Lung (tissue), 12 donors: ENCODE data around the gene NPFFR1. TPM values are rescaled to one million over a fixed set of nuclear protein-coding genes. Genes with fewer than 3 reads are reported as not detected.

Source experiments
- ATAC-seq: fragments of 200-7000 bp; cut with Tn5 transposase; one replicate; pipeline ENCODE4 v1.9.1; 2020; ENCODE audit warnings: moderate number of reproducible peaks; ENCODE audit not compliant: insufficient read depth, low FRiP score
- DNase-seq, 3 donors: peaks; one replicate each; pipeline ENCODE4 v3.0.0-alpha.2; 2013 to 2017
- H3K27ac ChIP-seq, 2 donors: one replicate each; pipeline ENCODE4 v1.5.1; 2013; ENCODE audit warnings: mild to moderate bottlenecking in 2 of 2, moderate library complexity in 2 of 2, control low read depth in 1 of 2, inconsistent platforms in 1 of 2, low read depth in 1 of 2, low read length in 1 of 2
- H3K27me3 ChIP-seq, 3 donors: one replicate each; pipeline ENCODE4 v1.5.1; 2013; ENCODE audit warnings: low read length in 2 of 3; ENCODE audit not compliant: control insufficient read depth in 3 of 3, insufficient read depth in 3 of 3
- H3K36me3 ChIP-seq, 4 donors: one replicate each; pipeline ENCODE4 v1.5.1; 2013; ENCODE audit warnings: low read length in 4 of 4, mild to moderate bottlenecking in 1 of 4, moderate library complexity in 1 of 4; ENCODE audit not compliant: control insufficient read depth in 4 of 4, insufficient read depth in 4 of 4
- H3K4me1 ChIP-seq, 5 donors: one replicate each; pipeline ENCODE4 v1.5.1; 2013; ENCODE audit warnings: low read length in 5 of 5, mild to moderate bottlenecking in 2 of 5, moderate library complexity in 1 of 5; ENCODE audit not compliant: control insufficient read depth in 5 of 5, insufficient read depth in 5 of 5
- H3K4me3 ChIP-seq: one replicate; pipeline ENCODE4 v1.5.1; 2013; ENCODE audit warnings: mild to moderate bottlenecking, control low read depth, moderate library complexity
- H3K9ac ChIP-seq, 2 donors: one replicate each; pipeline ENCODE4 v1.5.1; 2013; ENCODE audit warnings: low read length in 2 of 2, control low read depth in 1 of 2; ENCODE audit not compliant: insufficient read depth in 1 of 2
- H3K9me3 ChIP-seq, 4 donors: one replicate each; pipeline ENCODE4 v1.5.1; 2013; ENCODE audit warnings: low read length in 3 of 4, mild to moderate bottlenecking in 1 of 4, moderate library complexity in 1 of 4; ENCODE audit not compliant: control insufficient read depth in 4 of 4, insufficient read depth in 3 of 4
- CTCF ChIP-seq: IDR thresholded peaks from 2 replicates; pipeline ENCODE4 v1.5.1; 2012; ENCODE audit warnings: mild to moderate bottlenecking; ENCODE audit errors: control extremely low read depth, extremely low read depth
- WGBS, 2 donors: extraction: QIAGEN DNeasy Blood & Tissue Kit; methylation state at CpG; one replicate each; pipeline ENCODE4 v1.1.7; 2013; 5-methylcytosine and 5-hydroxymethylcytosine counted together
- polyA plus RNA-seq, 2 donors: library from polyadenylated mRNA; stranded (reverse); fragments of 200-250 nt; gene quantifications; one replicate each; pipeline ENCODE4 v1.2.1, GENCODE V29; 2013
- total RNA-seq, 2 donors: library from RNA; depleted of rRNA in 1 of 2; stranded (reverse); fragments of >200 nt in 1 of 2; gene quantifications; one replicate each; pipeline ENCODE4 v1.2.1, GENCODE V29; 2014 to 2021
- donor health status: control.
- donor health status: control.
- donor health status: Bipolar disorder and iron deficiency.
- donor health status: healthy.
- donor health status: DM: yes; HTN: yes; CAD: no.

NPFFR1 gene
- total and polyA plus RNA-seq, 4 donors, result 0.12 to 2.2 (median 0.14) TPM

- H3K9me3 ChIP-seq, result no peaks in the 10 kb centered on the region
- no peak overlapping the region for H3K9ac ChIP-seq
- WGBS, 2 donors, result 79 to 83% methylated on average over 4 of the region's 4 CpGs
- no peaks in the 10 kb centered on the region for H3K36me3 ChIP-seq
- DNase-seq (peak in 1 of 3 donors; percentile 49), ATAC-seq (peak; percentile 25)
- no peaks in the 10 kb centered on the region for H3K27me3 ChIP-seq
- no peak overlapping the region for H3K4me3 ChIP-seq
- no peak overlapping the region for H3K27ac ChIP-seq
- no peak for TF ChIP-seq CTCF
- peaks cover 0 to 10% (median 0%) of the 10 kb centered on the region in 5 donors for H3K4me1 ChIP-seq
These were observed 29.2 kb upstream of the NPFFR1 start for GRCh38 chr10:70312972-70313371.

GRCh38 chr10:70312249-70312648 is 28.4 kb upstream of the NPFFR1 start:
- DNase-seq (no peak), ATAC-seq (no peak)
- H3K4me3 ChIP-seq, result no peak overlapping the region
- H3K27me3 ChIP-seq, result no peaks in the 10 kb centered on the region
- H3K27ac ChIP-seq, result no peak overlapping the region
- no peak overlapping the region for H3K9ac ChIP-seq
- H3K36me3 ChIP-seq, result no peaks in the 10 kb centered on the region
- WGBS, 2 donors, result 87 to 96% methylated on average over 5 of the region's 5 CpGs
- H3K9me3 ChIP-seq, result no peaks in the 10 kb centered on the region
- TF ChIP-seq CTCF, result no peak
- H3K4me1 ChIP-seq, result peaks cover 0 to 10% (median 0%) of the 10 kb centered on the region in 5 donors

GRCh38 chr10:70311698-70312097 is 27.9 kb upstream of the NPFFR1 start:
- no peaks in the 10 kb centered on the region for H3K27me3 ChIP-seq
- H3K4me1 ChIP-seq, result peaks cover 0 to 10% (median 0%) of the 10 kb centered on the region in 5 donors

More at GRCh38 chr10:70311698-70312097, 27.9 kb upstream of the NPFFR1 start:
- WGBS, 2 donors, result 92 to 93% methylated on average over 3 of the region's 3 CpGs
- ATAC-seq, result no peak
- Histone ChIP-seq H3K27ac (no peak overlapping the region), H3K36me3 (no peaks in the 10 kb centered on the region), H3K4me3 (no peak overlapping the region), H3K9ac (no peak overlapping the region), H3K9me3 (no peaks in the 10 kb centered on the region)
- DNase-seq, result no peak
- no peak for TF ChIP-seq CTCF
